ENCODE results near the gene HSPB9.

- TF ChIP-seq CTCF (IDR thresholded peaks at IDR 0.05; ENCODE audit: insufficient read depth, low read length, poor library complexity, severe bottlenecking) (no peak), EZH2phosphoT487 (conservative IDR thresholded peaks at IDR 0.05; ENCODE audit: low read length) (no peak)
Observed at GRCh38 chr17:42118126-42118510, 4.5 kb upstream of the HSPB9 start.

All from SU-DHL-6 (cell line).